ENCODE measurements around the gene TTC24.
"Not testable (repeated sequence)": the region's sequence is repeated elsewhere in the genome, so short reads cannot be mapped to it uniquely, and the experiment has no call there.

TTC24 gene

DNA sequence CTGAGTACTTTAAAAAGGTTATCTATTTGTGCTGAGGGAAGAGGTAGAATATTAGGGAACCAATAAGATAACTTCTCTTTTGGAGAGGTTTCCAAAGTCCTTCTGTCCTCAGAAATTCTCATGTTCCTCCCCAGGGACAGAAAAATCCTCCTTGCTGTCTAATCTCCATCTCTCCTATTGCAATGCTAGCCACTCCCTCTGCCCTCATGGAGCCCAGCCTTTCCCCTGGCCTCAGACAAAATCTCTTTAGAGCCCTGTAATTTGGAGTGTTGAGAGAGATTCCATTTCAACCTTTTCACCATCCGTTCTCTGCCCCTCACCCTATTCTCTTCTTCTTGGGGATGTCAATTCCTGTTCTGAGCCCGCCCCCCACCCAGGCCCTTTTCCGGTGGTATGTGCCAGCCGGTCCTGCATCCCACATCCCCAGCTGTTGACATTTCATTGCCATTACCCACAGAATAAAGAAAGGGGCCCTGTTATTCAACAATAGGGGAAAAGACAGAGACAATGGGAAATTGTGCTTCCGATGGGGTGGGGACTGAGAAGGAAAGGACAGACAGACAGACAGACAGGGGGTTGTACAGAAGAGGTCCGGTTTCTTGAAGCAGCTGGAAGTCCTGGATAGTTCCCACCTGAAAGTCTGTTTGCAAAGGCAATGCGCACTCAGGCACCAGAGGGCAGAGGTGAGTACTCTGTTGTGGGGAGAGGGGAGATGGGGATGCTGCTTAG is 39.5 kb downstream of the TTC24 start, which contains the start of gene HAPLN2:
Gene HAPLN2, plus strand, starts transcription at position 563 of the 729 bp plus-strand sequence. CDS start 4,076 bp downstream, outside the sequence.
- Histone ChIP-seq H3K9ac (ENCODE audit: low read length) (no peak within 1 kb of the TSS), H3K9me3 (ENCODE audit: control insufficient read depth, low read depth, low read length) (no peaks in the 10 kb centered on the region), H3K36me3 (ENCODE audit: control insufficient read depth, low read depth, low read length) (no peaks in the 10 kb centered on the region), H3K4me1 (ENCODE audit: control insufficient read depth, low read depth, low read length) (peaks cover 6% of the 10 kb centered on the region), H3K27me3 (ENCODE audit: control insufficient read depth, insufficient read depth, low read length) (peaks cover 45% of the 10 kb centered on the region), H3K27ac (ENCODE audit: low read length) (no peak within 1 kb of the TSS), H3K4me3 (ENCODE audit: low read length) (no peak within 1 kb of the TSS)

- no peaks in the 10 kb centered on the region for H3K36me3 ChIP-seq (ENCODE audit: control insufficient read depth, low read depth, low read length)
- H3K9ac ChIP-seq (ENCODE audit: low read length) = no peak overlapping the region
- H3K27me3 ChIP-seq (ENCODE audit: control insufficient read depth, insufficient read depth, low read length) = peaks cover 51% of the 10 kb centered on the region
- no peak overlapping the region for H3K4me3 ChIP-seq (ENCODE audit: low read length)
- H3K27ac ChIP-seq (ENCODE audit: low read length) = no peak overlapping the region
- H3K4me1 ChIP-seq (ENCODE audit: control insufficient read depth, low read depth, low read length) = peaks cover 6% of the 10 kb centered on the region
- no peaks in the 10 kb centered on the region for H3K9me3 ChIP-seq (ENCODE audit: control insufficient read depth, low read depth, low read length)
These were observed 40.0 kb downstream of the TTC24 start for GRCh38 chr1:156619582-156619955.

DNA sequence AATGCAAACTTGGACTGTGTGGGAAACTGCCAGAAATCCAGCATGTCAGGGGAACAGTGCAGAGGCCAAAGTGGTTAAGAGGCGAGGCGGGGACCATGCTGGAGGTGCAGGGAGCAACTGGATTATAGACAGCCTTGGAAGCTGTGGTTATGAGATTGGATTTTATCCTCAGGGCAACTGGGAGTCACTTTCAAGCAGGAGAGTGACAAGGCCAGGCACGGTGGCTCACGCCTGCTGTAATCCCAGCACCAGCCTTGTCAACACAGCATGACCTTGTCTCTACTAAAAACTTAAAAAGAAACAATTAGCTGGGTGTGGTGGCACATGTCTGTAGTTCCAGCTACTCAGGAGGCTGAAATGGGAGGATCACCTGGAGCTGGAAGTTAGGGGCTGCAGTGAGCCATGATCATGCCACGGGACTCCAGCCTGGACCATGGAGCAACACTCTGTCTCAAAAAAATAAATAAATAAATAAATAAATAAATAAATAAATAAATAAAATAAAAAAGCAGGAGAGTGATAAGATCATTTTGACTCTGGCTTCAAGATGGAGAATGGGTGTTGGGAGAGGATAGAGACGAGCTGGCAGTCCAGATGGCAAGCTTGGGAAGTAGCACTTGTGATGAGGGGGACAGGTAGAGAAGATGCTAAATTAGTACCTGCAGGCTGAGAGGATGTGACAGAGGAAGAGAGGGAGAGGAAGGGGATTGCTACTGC is 43.2 kb downstream of the TTC24 start:
- Histone ChIP-seq H3K36me3 (ENCODE audit: control insufficient read depth, low read depth, low read length) (no peaks in the 10 kb centered on the region), H3K9me3 (ENCODE audit: control insufficient read depth, low read depth, low read length) (no peaks in the 10 kb centered on the region), H3K4me1 (ENCODE audit: control insufficient read depth, low read depth, low read length) (peaks cover 6% of the 10 kb centered on the region), H3K4me3 (ENCODE audit: low read length) (no peak overlapping the region), H3K27ac (ENCODE audit: low read length) (no peak overlapping the region), H3K9ac (ENCODE audit: low read length) (no peak overlapping the region), H3K27me3 (ENCODE audit: control insufficient read depth, insufficient read depth, low read length) (peaks cover 73% of the 10 kb centered on the region)

DNA sequence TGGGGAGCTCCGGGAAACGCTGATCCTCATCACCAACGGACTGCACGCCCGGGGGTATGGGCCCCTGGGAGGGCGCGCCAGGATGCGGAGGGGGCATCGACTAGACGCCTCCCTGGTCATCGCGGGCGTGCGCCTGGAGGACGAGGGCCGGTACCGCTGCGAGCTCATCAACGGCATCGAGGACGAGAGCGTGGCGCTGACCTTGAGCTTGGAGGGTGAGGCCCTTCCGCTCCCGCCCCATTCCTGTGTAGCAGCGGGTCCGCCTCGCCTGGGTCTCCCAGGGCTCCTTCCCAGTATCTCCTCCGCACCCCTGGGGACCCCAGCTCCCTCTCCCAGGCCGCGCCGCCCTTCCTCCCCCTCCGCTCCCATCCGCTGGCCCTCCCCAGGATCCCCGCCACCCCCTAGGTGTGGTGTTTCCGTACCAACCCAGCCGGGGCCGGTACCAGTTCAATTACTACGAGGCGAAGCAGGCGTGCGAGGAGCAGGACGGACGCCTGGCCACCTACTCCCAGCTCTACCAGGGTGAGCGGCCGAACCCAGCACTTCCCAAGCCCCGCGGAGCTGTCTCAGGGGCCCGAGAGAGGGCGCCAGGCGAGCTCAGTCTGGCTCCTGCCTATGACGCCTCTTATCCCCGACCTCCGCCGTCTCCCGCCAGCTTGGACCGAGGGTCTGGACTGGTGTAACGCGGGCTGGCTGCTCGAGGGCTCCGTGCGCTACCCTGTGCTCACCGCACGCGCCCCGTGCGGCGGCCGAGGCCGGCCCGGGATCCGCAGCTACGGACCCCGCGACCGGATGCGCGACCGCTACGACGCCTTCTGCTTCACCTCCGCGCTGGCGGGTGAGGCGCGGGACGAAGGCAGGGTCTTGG is 44.7 kb downstream of the TTC24 start:
- H3K9me3 ChIP-seq (ENCODE audit: control insufficient read depth, low read depth, low read length) = no peaks in the 10 kb centered on the region
- peaks cover under 1% of the 10 kb centered on the region for H3K4me1 ChIP-seq (ENCODE audit: control insufficient read depth, low read depth, low read length)
- peaks cover 73% of the 10 kb centered on the region for H3K27me3 ChIP-seq (ENCODE audit: control insufficient read depth, insufficient read depth, low read length)
- H3K9ac ChIP-seq (ENCODE audit: low read length) = no peak overlapping the region
- no peaks in the 10 kb centered on the region for H3K36me3 ChIP-seq (ENCODE audit: control insufficient read depth, low read depth, low read length)
- H3K27ac ChIP-seq (ENCODE audit: low read length) = no peak overlapping the region
- peak overlapping the region; percentile 60 for H3K4me3 ChIP-seq (ENCODE audit: low read length)

GRCh38 chr1:156624814-156625435 is 45.4 kb downstream of the TTC24 start:
- H3K9ac ChIP-seq (ENCODE audit: low read length) = no peak overlapping the region
- H3K27ac ChIP-seq (ENCODE audit: low read length) = no peak overlapping the region
- no peaks in the 10 kb centered on the region for H3K36me3 ChIP-seq (ENCODE audit: control insufficient read depth, low read depth, low read length)
- no peaks in the 10 kb centered on the region for H3K9me3 ChIP-seq (ENCODE audit: control insufficient read depth, low read depth, low read length)
- peak overlapping the region; percentile 60 for H3K4me3 ChIP-seq (ENCODE audit: low read length)
- peaks cover 68% of the 10 kb centered on the region for H3K27me3 ChIP-seq (ENCODE audit: control insufficient read depth, insufficient read depth, low read length)
- H3K4me1 ChIP-seq (ENCODE audit: control insufficient read depth, low read depth, low read length) = no peaks in the 10 kb centered on the region

DNA sequence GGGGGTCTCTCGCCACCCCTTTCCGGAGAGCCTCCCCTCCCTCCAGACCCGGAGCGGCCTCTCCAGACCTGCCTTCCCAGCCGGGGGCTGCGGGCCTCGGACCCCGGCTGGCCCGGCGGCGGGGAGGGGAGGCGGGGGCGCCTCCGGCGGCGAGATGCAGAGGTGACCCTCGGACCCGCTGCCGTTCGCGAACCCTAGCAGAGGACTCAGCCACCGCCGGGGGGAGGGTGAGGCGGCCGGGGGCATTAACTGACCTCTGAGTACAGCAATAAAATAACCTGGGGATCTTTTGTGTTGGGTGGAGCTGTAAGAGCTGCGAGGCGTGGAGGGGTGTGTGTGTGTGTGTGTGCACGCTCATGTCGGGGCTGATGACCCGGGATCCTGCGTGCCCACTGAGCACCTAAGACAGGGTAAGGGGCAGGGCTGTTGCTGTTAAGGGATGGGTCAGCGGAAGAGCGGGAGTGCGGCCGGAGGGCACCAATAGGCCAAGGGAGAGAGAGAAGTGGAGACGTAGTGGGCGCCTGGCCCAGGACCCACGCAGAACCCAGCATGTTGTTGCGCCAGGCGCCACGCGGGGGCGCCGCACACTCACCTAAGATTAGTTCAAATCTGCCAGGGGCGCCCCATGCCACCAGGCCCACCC is 46.0 kb downstream of the TTC24 start:
- Histone ChIP-seq H3K4me3 (ENCODE audit: low read length) (peak overlapping the region; percentile 36), H3K9ac (ENCODE audit: low read length) (no peak overlapping the region), H3K4me1 (ENCODE audit: control insufficient read depth, low read depth, low read length) (no peaks in the 10 kb centered on the region), H3K27ac (ENCODE audit: low read length) (no peak overlapping the region), H3K27me3 (ENCODE audit: control insufficient read depth, insufficient read depth, low read length) (peaks cover 61% of the 10 kb centered on the region), H3K9me3 (ENCODE audit: control insufficient read depth, low read depth, low read length) (no peaks in the 10 kb centered on the region), H3K36me3 (ENCODE audit: control insufficient read depth, low read depth, low read length) (no peaks in the 10 kb centered on the region)

DNA sequence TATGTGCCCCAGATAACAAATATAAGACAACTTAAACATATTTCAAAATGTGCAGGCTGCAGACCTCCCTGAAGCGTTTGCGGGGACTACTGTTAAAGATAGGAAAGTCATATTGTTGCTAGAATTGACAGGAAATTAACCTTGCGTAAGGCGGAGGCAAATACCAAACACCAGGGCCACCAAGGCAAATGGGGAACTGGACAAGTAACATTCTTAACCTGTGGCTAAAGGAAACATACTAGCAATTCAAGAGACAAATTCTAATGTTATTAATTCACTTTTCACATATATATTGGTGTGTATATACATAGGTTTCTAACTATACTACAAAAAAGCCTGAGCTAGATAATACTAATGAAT is 46.5 kb downstream of the TTC24 start:
- Histone ChIP-seq H3K27ac (ENCODE audit: low read length) (no peak overlapping the region), H3K36me3 (ENCODE audit: control insufficient read depth, low read depth, low read length) (no peaks in the 10 kb centered on the region), H3K4me3 (ENCODE audit: low read length) (no peak overlapping the region), H3K27me3 (ENCODE audit: control insufficient read depth, insufficient read depth, low read length) (peaks cover 56% of the 10 kb centered on the region), H3K9me3 (ENCODE audit: control insufficient read depth, low read depth, low read length) (no peaks in the 10 kb centered on the region), H3K9ac (ENCODE audit: low read length) (no peak overlapping the region), H3K4me1 (ENCODE audit: control insufficient read depth, low read depth, low read length) (no peaks in the 10 kb centered on the region)

GRCh38 chr1:156627313-156627880 is 47.9 kb downstream of the TTC24 start:
- Histone ChIP-seq H3K36me3 (ENCODE audit: control insufficient read depth, low read depth, low read length) (no peaks in the 10 kb centered on the region), H3K4me1 (ENCODE audit: control insufficient read depth, low read depth, low read length) (no peaks in the 10 kb centered on the region), H3K9me3 (ENCODE audit: control insufficient read depth, low read depth, low read length) (no peaks in the 10 kb centered on the region), H3K27ac (ENCODE audit: low read length) (no peak overlapping the region), H3K4me3 (ENCODE audit: low read length) (no peak overlapping the region), H3K27me3 (ENCODE audit: control insufficient read depth, insufficient read depth, low read length) (peaks cover 49% of the 10 kb centered on the region), H3K9ac (ENCODE audit: low read length) (no peak overlapping the region)

DNA sequence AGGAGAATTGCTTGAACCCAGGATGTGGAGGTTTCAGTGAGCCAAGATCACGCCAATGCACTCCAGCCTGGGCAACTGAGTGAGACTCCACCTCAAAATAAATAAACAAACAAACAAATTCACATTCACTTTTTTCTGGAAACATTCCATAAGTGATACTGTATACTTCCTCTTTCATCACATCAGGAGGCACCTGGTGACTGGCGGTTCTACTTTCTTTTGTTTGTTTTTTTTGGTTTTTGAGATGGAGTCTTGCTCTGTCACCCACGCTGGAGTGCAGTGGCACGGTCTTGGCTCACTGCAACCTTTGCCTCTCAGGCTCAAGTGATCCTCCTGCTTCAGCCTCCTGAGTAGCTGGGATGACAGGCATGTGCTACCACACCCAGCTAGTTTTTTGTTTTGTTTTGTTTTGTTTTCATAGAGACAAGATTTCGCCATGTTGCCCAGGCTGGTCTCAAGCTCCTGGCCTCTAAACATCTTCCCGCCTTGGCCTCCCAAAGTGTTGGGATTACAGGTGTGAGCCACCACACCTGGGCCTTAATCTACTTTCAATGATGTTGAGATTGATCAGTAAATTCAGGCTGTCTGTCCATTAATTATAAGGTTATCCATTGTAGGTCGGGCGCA is 50.4 kb downstream of the TTC24 start:
- no peaks in the 10 kb centered on the region for H3K36me3 ChIP-seq (ENCODE audit: control insufficient read depth, low read depth, low read length)
- H3K27ac ChIP-seq (ENCODE audit: low read length) = no peak overlapping the region
- peaks cover 23% of the 10 kb centered on the region for H3K27me3 ChIP-seq (ENCODE audit: control insufficient read depth, insufficient read depth, low read length)
- H3K9ac ChIP-seq (ENCODE audit: low read length) = no peak overlapping the region
- H3K4me3 ChIP-seq (ENCODE audit: low read length) = no peak overlapping the region
- H3K4me1 ChIP-seq (ENCODE audit: control insufficient read depth, low read depth, low read length) = no peaks in the 10 kb centered on the region
- H3K9me3 ChIP-seq (ENCODE audit: control insufficient read depth, low read depth, low read length) = no peaks in the 10 kb centered on the region

DNA sequence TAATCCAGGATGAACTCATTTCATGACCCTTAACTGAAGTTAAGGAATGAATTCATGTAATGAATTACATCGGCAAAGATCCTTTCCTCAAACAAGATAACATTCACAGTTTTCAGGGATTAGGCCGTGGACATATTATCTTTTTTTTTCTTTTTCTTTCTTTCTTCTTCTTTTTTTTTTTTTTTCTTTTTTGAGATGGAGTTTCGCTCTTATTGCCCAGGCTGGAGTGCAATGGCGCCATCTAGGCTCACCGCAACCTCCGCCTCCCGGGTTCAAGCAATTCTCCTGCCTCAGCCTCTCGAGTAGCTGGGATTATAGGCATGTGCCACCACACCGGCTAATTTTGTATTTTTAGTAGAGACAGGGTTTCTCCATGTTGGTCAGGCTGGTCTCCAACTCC is 51.6 kb downstream of the TTC24 start:
- H3K4me1 ChIP-seq (ENCODE audit: control insufficient read depth, low read depth, low read length); H3K4me3 ChIP-seq (ENCODE audit: low read length): not testable (repeated sequence)
- H3K27me3 ChIP-seq (ENCODE audit: control insufficient read depth, insufficient read depth, low read length) = peaks cover 11% of the 10 kb centered on the region

More for the DNA sequence above, 51.6 kb downstream of the TTC24 start:
- H3K36me3 ChIP-seq (ENCODE audit: control insufficient read depth, low read depth, low read length); H3K9ac ChIP-seq (ENCODE audit: low read length); H3K9me3 ChIP-seq (ENCODE audit: control insufficient read depth, low read depth, low read length); H3K27ac ChIP-seq (ENCODE audit: low read length): not testable (repeated sequence)
